Measurements from ENCODE around the gene CCDC91.

DNA sequence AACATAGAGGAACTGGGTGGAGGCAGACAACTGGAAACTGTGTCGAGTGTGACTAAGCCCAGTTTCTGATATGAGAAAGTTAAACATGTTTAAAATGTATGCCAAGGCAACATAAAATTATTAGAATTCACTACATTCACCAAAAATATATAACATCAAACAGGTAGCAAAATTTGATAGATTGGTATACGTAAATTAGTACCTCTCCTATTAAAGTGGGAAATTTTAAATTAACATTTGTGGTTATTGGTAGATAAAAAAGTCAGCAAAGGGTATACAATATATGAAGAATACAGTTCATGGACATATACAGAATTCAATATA lies 53.0 kb downstream of the CCDC91 start:
- TF ChIP-seq POLR2AphosphoS5 (IDR thresholded peaks at IDR 0.05; ENCODE audit: low read depth, low read length), result no peak
- TF ChIP-seq SIN3A (IDR thresholded peaks at IDR 0.05; ENCODE audit: borderline replicate concordance, insufficient read depth, low read length), result no peak
- no peak for TF ChIP-seq FOXP2 (optimal IDR thresholded peaks at IDR 0.05; ENCODE audit: borderline replicate concordance, extremely low read depth, extremely low read length, insufficient read depth)

All from PFSK-1 (cell line).